ENCODE results near the gene CNR2.

The CNR2 gene

GRCh38 chr1:23925279-23925678, 12.1 kb upstream of the CNR2 start:
- DNase-seq (ENCODE audit: low spot score) (no peak), ATAC-seq (ENCODE audit: low read depth) (no peak)
- Histone ChIP-seq H3K27me3 (ENCODE audit: insufficient read depth, poor library complexity, severe bottlenecking) (no peaks in the 10 kb centered on the region), H3K4me1 (ENCODE audit: insufficient read depth, poor library complexity, severe bottlenecking) (no peaks in the 10 kb centered on the region), H3K4me3 (ENCODE audit: severe bottlenecking) (no peak overlapping the region), H3K27ac (ENCODE audit: poor library complexity, severe bottlenecking) (no peak overlapping the region), H3K36me3 (ENCODE audit: low read depth) (no peaks in the 10 kb centered on the region), H3K9me3 (ENCODE audit: severe bottlenecking) (no peaks in the 10 kb centered on the region)
- TF ChIP-seq CTCF (IDR thresholded peaks at IDR 0.05; ENCODE audit: poor library complexity, severe bottlenecking) = no peak

- DNase-seq (ENCODE audit: low spot score) = no peak
- H3K4me1 ChIP-seq (ENCODE audit: insufficient read depth, poor library complexity, severe bottlenecking) = no peaks in the 10 kb centered on the region
Measured at GRCh38 chr1:23924601-23925000, 11.4 kb upstream of the CNR2 start.

GRCh38 chr1:23923592-23924499, 10.7 kb upstream of the CNR2 start:
- no peaks in the 10 kb centered on the region for H3K27me3 ChIP-seq (ENCODE audit: insufficient read depth, poor library complexity, severe bottlenecking)
- H3K4me3 ChIP-seq (ENCODE audit: severe bottlenecking) = no peak overlapping the region
- no peak overlapping the region for H3K27ac ChIP-seq (ENCODE audit: poor library complexity, severe bottlenecking)
- ATAC-seq (ENCODE audit: low read depth) (no peak), DNase-seq (ENCODE audit: low spot score) (no peak)
- H3K4me1 ChIP-seq (ENCODE audit: insufficient read depth, poor library complexity, severe bottlenecking) = no peaks in the 10 kb centered on the region
- H3K36me3 ChIP-seq (ENCODE audit: low read depth) = no peaks in the 10 kb centered on the region
- H3K9me3 ChIP-seq (ENCODE audit: severe bottlenecking) = no peaks in the 10 kb centered on the region
- no peak for TF ChIP-seq CTCF (IDR thresholded peaks at IDR 0.05; ENCODE audit: poor library complexity, severe bottlenecking)

More at GRCh38 chr1:23924601-23925000, 11.4 kb upstream of the CNR2 start:
- Histone ChIP-seq H3K9me3 (ENCODE audit: severe bottlenecking) (no peaks in the 10 kb centered on the region), H3K27me3 (ENCODE audit: insufficient read depth, poor library complexity, severe bottlenecking) (no peaks in the 10 kb centered on the region), H3K27ac (ENCODE audit: poor library complexity, severe bottlenecking) (no peak overlapping the region), H3K36me3 (ENCODE audit: low read depth) (no peaks in the 10 kb centered on the region), H3K4me3 (ENCODE audit: severe bottlenecking) (no peak overlapping the region)
- TF ChIP-seq CTCF (IDR thresholded peaks at IDR 0.05; ENCODE audit: poor library complexity, severe bottlenecking) = no peak
- no peak for ATAC-seq (ENCODE audit: low read depth)

GRCh38 chr1:23922321-23922943, 9.3 kb upstream of the CNR2 start:
- no peak for TF ChIP-seq CTCF (IDR thresholded peaks at IDR 0.05; ENCODE audit: poor library complexity, severe bottlenecking)
- DNase-seq (ENCODE audit: low spot score) (no peak), ATAC-seq (ENCODE audit: low read depth) (no peak)
- no peaks in the 10 kb centered on the region for H3K4me1 ChIP-seq (ENCODE audit: insufficient read depth, poor library complexity, severe bottlenecking)
- no peak overlapping the region for H3K4me3 ChIP-seq (ENCODE audit: severe bottlenecking)
- H3K27me3 ChIP-seq (ENCODE audit: insufficient read depth, poor library complexity, severe bottlenecking) = no peaks in the 10 kb centered on the region
- no peaks in the 10 kb centered on the region for H3K36me3 ChIP-seq (ENCODE audit: low read depth)
- no peaks in the 10 kb centered on the region for H3K9me3 ChIP-seq (ENCODE audit: severe bottlenecking)
- H3K27ac ChIP-seq (ENCODE audit: poor library complexity, severe bottlenecking) = no peak overlapping the region

All from RWPE2 (cell line).